Bone marrow (tissue), 2 donors: Measurements from ENCODE around the gene PRM2.
"Not testable (repeated sequence)": the region's sequence is repeated elsewhere in the genome, so short reads cannot be mapped to it uniquely, and the experiment has no call there.

Experiments
- DNase-seq, 2 donors: peaks; one replicate each; lab custom pipeline; 2025; lab: John Stamatoyannopoulos, UW

PRM2 gene

DNA sequence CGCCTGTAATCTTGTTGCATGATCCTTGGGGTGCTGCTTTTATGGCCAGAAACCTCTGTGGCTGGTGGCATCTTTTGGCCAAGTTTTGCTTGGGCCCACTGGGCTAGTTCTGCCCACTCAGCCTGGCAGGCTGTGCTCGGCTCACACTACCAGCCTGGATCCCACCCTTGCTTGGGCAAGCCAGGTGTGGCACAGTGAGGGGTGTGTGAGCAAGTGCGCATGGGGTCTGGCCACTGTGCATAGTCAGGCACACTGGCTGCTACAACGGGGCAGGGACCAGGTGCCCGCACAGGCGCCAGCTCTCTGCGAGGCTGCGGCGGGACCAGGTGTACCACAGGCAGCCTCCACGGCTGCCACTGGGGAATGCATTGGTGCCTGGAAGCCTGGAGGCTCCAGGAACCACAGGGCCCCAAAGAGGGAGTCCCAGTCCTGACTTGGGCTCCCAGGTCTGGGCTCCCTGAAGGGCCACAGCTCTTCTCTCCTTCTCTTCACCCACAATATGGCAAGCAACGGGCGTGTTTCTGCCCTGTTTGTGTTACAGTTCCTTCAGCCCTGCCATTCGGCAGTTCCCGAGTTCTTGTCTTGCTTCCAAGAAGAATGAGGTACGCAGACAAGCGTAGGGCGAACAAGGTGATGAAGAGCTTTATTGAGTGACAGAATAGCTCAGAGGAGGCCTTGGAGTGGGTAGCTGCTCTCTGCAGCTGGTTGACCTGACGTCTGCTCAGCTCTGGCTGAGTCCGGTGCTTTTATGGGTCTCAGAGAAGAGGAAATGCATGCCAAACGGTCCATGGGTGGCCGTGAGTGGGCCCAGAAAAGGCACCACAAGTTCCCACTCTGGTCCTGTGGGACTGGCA lies 31.6 kb upstream of the PRM2 start:
- DNase-seq, result no peak

- DNase-seq, result no peak
Observed at GRCh38 chr16:11306997-11307638, 30.8 kb upstream of the PRM2 start.

- no peak for DNase-seq
Observed at GRCh38 chr16:11306381-11306780, 30.1 kb upstream of the PRM2 start.

DNA sequence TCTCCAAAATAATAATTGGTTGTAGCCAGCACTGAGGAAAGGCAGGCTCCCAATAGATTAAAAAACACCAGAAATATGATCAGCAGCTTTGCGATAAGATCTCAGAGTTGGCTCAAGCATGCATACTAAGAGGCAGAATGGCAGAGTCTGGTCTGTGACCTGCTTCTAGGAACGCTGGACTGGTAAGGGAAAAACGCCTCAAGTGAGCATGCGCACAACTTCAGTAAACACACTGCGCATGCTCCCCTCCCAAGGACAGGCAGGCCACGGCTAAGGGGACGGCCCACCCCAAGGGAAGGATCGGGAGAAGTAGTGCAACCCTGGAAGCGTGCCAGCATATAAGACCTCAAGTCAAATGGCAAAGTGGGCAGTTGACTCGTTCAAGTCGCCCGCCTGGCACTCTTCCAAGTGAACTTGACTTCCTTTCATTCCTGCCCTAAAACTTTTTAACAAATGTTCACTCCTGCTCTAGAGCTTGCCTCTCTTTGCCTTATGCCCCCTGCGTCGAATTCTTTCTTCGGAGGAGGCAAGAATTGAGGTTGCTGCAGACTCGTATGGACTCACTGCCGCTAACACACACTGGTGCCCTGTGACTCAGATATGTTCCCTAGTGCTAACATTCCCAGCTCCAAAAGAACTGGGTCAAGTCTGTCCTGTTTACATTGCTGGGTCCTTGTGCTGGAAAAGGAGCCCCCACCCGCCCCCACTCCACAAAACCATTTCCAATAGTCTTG lies 27.3 kb upstream of the PRM2 start:
- no peak for DNase-seq

- DNase-seq, result no peak
Observed at GRCh38 chr16:11302977-11303376, 26.7 kb upstream of the PRM2 start.

DNA sequence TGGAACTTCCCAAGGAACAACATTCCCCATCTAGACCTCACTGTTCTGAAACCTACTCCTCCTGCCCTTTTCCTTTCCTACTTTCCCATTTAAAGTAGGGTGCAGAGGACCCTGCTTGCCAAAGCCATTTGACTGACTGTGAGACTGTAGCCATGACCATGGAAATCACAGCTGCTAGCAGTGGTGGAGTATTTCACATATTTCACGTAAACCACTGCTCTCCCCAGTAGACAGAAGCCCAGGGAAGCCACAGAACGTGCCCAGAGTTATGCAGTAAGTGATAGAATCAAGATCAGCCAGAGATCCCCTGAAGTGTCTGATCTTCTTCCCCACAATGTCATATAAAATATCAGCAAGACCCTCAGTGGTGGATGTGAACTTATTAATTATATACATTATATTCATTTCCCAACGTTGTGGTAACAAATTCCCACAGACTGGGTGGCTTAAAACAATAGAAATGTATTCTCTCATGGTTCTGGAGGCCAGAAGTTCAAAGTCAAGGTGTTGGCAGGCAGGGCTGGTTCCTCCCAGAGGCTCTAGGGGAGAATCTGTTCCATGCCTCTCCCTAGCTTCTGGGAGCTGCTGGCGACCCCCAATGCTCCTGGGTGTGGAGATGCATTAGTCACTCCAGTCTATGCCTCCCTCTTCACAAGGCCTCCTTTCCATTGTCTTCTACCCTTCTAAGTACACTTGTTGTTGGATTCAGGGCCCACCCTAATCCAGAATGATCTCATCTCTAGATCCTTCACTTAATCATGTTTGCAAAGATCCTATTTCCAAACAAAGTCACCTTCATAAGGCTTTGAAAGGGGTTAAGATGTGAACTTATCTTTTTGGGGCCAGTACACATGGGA lies 25.6 kb upstream of the PRM2 start:
- DNase-seq, result no peak

GRCh38 chr16:11300560-11300892 lies 24.2 kb upstream of the PRM2 start:
- no peak for DNase-seq

- DNase-seq, result no peak
Observed at GRCh38 chr16:11299865-11300559, 23.7 kb upstream of the PRM2 start.

DNA sequence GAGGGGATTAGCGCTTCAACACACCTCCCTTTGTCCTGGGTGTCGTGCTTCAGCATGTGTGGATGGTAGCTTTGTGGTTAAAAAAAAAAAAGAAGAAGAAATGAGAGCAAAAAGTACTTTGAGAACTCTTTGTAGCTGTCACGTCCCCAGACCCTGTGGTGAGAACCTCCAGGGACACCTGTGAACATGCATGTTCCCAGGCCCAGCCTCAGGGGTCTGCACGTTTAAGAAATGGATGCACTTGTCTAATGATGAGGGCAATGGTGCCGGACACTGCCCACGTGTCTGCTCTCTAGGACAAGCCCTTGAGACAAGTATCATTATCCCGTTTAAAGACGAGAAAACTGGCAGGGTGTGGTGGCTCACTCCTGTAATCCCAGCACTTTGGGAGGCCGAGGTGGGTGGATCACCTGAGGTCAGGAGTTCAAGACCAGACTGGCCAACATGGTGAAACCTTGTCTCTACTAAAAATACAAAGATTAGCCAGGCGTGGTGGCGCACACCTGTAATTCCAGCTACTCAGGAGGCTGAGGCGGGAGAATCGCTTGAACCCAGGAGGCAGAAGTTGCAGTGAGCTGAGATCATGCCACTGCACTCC lies 22.8 kb upstream of the PRM2 start:
- DNase-seq, result not testable (repeated sequence)

- DNase-seq, result no peak
Observed at GRCh38 chr16:11298143-11298900, 22.0 kb upstream of the PRM2 start.

DNA sequence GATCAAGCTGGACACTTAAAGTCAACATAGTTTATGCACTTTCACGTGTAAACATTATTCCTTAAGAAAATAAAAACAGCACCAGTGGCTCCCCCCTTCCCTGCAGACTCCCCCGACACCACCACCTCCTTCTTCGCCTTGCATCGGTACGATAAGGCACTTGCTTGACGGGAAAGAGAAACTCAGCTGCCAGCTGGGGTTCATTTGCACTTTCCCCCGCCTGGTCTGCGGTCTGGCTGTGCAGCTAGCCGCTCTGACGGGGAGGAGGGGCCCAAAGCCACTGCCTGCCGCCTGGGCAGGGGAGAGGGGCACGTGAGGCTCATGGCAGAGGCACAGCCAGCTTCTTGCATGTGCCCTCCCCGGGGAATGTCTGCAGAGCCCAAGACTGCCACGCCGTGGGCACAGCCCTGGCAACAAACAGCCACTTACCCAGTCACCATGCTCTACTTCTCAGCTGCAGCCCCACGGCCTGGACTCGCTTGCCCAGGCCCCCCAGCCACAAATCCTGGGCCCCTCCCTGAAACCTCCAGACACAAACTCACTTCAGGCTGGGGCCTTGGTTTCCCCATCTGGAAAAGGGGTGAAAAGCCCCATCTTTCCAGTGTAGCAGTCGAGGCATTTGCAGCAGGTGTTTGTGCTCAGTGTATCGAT lies 21.3 kb upstream of the PRM2 start:
- peak in 1 of 2 donors; percentile 93 for DNase-seq

DNA sequence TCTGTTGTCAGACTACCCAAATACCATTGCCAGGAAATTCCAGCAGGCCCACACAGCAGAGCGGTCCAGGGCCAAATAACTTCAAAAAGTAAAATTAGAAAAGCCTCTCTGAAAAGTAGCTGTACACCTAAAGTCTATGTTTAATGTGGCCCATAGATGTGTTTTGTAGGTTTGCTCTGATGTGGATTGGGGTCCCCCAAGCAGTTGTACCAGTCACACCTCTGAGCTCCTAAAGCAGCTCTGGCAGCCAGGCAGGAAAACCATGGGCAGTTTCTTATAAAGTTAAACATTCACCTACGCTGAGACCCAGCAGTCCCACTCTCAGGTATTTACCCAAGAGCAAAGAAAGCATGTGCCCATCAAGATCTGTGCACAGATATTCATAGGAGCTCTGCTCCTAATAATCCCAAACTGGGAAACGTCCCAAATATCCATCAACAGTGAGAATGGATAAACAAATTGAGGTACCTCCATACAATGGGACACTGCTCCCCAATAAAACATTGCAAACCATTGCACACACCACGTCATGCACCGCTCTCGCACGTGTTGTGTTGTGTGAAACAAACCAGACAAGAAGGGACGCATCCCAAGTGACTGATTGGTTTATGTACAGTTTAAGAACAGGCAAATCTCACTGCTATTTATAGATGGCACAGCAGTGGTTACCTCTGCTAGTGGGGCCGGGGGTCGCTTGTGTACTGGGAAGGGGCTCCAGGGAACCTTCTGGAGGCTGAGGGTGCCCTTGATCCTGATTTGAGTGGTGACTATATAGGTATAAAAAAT lies 20.6 kb upstream of the PRM2 start:
- no peak for DNase-seq

DNA sequence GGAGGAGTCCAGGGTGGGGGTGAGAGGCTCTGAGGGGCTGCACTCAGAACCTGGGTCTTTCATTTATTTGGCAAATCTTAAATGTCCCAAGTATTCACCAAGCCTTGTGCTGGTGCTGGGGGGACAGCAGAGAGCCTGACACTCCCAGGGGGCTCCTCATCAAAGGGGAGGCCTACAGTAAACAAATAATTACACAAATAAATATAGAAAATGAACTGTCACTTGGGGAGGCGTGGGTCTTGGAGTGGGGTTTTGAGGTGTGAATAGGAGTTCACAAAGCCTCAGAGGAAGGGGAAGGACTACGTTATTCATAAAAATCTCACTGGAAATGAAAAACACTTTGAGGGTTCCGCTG lies 20.0 kb upstream of the PRM2 start:
- DNase-seq, result no peak

DNA sequence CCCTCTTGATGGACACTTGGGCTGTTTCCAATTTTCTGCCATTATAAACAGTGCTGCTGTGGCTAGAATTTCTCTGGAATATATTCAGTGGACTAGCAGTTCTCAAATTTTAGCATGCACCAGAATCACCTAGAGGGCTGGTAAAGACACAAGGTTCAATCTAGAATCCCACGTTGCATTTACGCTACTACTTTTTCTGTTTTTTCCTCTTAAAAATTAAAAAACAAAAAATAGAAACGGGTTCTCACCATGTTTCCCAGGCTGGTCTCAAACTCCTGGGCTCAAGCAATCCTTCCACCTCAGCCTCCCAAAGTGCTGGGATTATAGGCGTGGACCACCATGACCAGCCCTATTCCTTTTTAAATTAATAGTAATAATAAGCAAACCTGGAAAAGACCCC lies 19.4 kb upstream of the PRM2 start:
- DNase-seq, result no peak

DNA sequence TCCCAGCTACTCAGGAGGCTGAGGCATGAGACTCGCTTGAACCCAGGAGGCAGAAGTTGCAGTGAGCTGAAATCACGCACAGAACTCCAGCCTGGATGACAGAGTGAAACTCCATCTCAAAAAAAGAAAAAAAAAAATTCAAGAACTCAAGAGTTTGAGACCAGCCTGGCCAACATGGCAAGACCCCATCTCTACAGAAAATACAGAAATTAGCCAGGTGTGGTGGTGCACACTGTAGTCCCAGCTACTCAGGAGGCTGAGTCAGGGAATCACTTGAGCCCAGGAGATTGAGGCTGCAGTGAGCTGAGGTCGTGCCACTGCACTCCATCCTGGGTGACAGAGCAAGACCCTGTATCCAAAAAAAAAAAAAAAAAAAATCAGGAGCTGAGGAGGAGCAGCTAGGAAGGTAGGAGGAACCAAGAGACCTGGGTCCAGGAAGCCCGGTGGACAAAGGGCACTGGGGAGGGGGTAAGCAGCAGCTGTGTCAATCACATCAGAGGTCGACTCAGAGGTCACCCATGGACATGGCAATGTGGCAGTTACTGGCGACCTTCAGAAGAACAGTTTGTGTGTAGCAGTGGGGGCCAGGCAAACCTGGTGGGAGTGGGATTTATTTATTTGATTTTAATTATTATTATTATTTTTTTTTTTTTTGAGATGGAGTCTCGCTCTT lies 15.9 kb upstream of the PRM2 start:
- no peak for DNase-seq

DNA sequence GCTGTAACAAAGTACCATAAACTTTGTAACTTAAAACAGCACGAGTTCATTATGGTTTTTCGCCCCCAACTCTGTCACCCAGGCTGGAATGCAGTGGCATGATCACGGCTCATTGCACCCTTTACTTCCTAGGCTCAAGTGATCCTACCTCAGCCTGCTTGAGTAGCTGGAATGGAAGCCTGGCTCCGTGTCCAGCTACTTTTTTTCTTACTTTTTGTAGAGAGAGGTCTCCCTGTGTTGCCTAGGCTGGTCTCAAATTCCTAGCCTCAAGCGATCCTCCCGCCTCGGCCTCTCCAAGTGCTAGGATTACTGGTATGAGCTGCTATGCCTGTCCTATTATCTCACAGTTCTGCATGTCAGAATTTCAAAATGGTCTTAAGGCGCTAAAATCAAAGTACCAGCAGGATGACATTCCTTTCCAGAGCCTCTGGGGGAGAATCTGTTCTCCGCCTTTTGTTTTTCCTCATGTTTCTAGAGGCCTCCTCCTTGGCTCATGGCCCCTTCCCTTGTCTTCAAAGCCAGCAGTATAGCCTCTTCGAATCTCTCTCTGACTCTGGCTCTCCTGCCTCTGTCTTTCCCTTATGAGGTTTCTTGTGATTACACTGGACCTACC lies 14.9 kb upstream of the PRM2 start:
- no peak for DNase-seq

DNA sequence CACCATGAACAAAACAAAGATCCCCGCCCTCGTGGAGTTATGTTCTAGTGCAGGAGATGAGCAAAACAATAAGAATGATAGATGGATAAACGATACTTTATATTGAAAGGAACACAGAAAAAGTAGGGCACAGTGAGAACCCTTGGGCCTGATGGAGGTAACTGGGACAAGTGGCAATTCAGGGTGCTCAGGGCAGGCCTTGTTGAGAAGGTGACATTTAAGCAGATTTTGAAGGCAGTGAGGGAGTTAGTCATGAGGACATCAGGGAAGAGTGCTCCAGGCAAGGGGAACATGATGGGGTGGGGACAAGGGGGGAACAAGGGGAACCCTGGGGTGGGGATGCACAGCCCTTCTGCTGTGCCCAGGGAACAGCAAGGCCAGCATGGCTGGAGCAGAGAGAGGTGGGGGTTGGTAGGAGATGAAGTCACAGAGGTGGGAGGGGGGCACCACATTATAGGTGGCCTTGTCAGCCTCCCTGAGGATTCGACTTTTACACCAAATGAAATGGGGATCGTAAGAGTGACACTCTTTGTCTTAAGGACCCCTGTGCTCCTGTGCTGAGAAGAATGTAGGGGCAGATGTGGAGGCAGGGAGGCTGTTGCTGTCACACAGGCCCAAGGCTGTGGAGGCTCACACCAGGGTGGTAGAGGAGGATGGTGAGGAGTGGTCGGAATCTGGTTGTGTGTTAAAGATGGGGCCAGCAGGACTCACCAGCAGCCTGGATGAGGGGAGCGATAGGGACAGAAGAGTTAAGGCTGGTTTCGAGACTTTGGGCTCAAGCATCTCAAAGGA lies 14.0 kb upstream of the PRM2 start:
- DNase-seq, result no peak
